Muscle layer of duodenum (tissue), 2 donors: ENCODE results near the gene RELN.

Source experiments
- H3K27ac ChIP-seq: one replicate; pipeline ENCODE4 v1.7.0; 2013; ENCODE audit warnings: mild to moderate bottlenecking, low read length
- H3K27me3 ChIP-seq: one replicate; pipeline ENCODE4 v1.7.0; 2013; ENCODE audit warnings: low read depth, mild to moderate bottlenecking, control low read depth, low read length
- H3K36me3 ChIP-seq, 2 donors: one replicate each; pipeline ENCODE4 v1.7.0; 2013; ENCODE audit warnings: low read length in 2 of 2, control low read depth in 1 of 2, mild to moderate bottlenecking in 1 of 2; ENCODE audit not compliant: insufficient read depth in 2 of 2, control insufficient read depth in 1 of 2
- H3K4me1 ChIP-seq, 2 donors: one replicate each; pipeline ENCODE4 v1.7.0; 2013; ENCODE audit warnings: low read length in 2 of 2, mild to moderate bottlenecking in 2 of 2, control low read depth in 1 of 2, moderate library complexity in 1 of 2; ENCODE audit not compliant: insufficient read depth in 2 of 2, control insufficient read depth in 1 of 2
- H3K4me3 ChIP-seq, 2 donors: one replicate each; pipeline ENCODE4 v1.7.0; 2013; ENCODE audit warnings: low read length in 2 of 2, low read depth in 1 of 2, mild to moderate bottlenecking in 1 of 2
- H3K9me3 ChIP-seq, 2 donors: one replicate each; pipeline ENCODE4 v1.7.0; 2013; ENCODE audit warnings: low read length in 2 of 2, control low read depth in 1 of 2, mild to moderate bottlenecking in 1 of 2; ENCODE audit not compliant: control insufficient read depth in 1 of 2
- donor health status: healthy.

RELN gene

DNA sequence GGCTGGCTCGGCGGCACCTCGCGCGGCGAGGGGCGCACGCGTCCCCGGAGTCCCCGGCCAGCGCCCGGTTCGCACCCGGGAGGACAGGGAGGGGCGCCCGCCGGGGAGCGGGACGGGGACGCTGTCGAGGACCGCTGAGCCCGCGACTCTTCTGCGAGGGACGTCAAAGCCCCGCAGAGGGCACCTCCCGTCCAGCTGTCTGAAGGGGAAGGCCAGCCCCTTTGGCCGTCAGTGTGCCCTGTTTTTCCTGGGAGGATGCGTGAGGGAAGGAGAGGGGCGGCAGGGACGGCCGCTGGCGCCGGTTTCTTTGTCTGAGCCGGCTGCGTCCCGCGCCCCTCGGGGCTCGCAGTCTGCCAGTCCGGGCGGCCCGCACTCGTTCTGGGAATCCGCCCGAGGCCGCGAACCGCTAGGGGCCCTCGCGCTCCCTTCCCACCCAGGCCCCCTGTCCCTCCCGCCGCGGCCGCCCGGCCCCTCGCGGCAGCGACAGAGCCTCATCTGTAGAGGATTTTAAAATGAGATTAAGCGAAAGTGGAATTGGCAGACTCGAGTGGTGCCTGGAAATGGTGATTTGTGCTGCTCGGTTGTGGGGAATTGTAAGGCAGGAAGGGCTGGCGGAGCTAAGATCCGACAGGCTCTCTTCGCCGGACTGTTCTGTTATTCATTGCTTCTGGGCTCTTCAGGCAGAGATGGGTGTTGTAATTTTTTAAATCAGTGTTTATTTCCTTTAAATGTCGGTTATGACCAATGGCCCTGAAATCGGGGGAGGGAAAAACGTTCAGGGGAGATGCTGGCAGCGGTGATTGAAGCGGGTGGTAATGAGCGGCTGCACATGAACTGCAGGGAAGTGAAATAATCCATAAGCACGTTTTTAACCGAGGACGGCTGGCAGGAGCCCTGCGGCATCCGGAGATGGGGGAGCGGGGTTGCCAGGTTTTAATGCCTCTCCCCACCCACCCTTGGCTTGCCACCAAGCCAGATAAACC is 618 bp upstream of the RELN start:
- Histone ChIP-seq H3K9me3 (no peaks in the 10 kb centered on the region), H3K4me3 (peak overlapping the region; percentile 48 to 60), H3K4me1 (peaks cover 0 to 15% of the 10 kb centered on the region in 2 donors), H3K27me3 (peaks cover 8% of the 10 kb centered on the region), H3K27ac (no peak overlapping the region), H3K36me3 (no peaks in the 10 kb centered on the region)

DNA sequence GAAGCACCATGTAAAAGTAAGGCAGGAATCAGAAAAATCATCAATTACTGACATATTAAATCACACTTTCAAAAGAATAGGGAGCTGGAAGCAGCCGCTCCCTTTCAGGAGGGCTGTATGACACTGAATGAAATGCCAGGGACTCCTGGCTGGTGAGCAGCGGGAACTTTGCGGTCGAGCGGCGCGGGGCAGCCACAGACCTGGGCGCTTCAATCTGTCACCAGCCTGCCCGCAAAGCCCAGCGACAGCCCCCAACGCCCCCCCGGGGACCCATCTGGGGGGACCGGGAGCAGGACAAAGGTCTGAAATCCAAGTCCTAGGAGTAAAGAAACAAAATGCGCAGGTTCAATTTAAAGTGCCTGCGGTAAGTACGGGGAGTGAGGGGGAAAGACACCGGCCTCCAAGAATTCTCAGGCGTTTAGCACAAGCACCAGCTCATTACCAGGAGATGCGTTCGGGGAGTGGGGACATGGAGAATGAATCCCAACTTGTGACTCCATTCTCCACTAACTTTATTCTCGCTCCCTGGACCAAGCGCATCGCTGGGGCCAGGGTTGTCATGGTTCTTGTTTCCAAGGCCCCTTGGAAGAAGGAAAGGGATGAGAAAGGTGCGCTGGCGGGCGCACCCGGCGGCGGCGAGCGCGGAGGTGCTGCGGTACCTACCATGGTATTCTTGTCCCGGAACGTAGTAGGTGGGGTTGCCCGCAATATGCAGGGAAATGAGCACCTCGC is 824 bp downstream of the RELN start:
- peak overlapping the region; percentile 7 to 60 for H3K4me3 ChIP-seq
- no peak overlapping the region for H3K27ac ChIP-seq
- peaks cover 0 to 15% of the 10 kb centered on the region in 2 donors for H3K4me1 ChIP-seq
- H3K27me3 ChIP-seq = peaks cover 8% of the 10 kb centered on the region
- H3K36me3 ChIP-seq = no peaks in the 10 kb centered on the region
- no peaks in the 10 kb centered on the region for H3K9me3 ChIP-seq

DNA sequence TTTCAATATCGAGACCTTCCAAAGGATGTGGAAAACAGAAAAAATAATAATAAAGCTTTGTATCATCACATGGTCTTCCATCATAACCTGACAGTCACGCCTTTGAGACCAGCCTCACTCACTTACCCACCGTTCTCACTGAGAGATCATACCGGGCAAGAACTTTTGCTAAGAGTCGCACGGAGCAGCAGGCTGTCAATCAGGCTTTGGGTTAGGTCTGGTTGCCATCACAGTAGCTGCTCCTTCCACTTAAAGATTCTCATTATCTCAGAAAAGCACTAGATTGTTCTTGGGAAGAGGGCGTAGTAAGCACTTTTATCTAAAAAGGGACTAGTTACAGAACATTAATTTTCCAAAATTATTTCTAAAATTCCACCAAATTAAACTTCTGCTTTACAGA is 2.0 kb downstream of the RELN start:
- no peak overlapping the region for H3K4me3 ChIP-seq

DNA sequence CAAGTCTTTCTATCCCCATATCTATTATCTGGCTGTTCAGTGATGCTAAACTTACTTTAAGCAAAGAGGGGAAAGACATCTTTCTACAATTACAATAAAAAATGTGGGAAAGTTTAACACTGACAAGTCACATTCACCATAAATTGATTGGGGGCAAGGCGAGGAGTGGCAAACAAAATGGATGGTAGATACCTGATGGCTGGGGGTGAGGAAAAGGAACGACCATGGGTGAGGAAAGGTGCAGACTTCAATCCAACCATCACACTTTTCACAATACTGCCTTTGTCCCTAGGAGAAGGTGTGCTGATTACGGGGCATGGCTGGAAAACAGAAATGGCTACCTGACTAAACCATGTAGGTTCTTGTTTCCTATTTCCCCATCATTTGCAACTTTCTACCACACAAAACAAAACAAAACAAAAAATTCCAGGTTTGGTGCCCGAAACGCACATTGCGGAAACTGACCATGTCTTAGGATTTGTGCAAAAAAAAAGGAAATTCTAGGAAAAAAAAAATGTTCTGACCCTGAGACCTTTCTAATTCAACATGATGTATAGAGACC is 3.8 kb downstream of the RELN start:
- Histone ChIP-seq H3K9me3 (no peaks in the 10 kb centered on the region), H3K27ac (no peak overlapping the region), H3K4me3 (no peak overlapping the region), H3K27me3 (no peaks in the 10 kb centered on the region), H3K36me3 (no peaks in the 10 kb centered on the region), H3K4me1 (peaks cover 0 to 13% of the 10 kb centered on the region in 2 donors)

More for the DNA sequence above, 2.0 kb downstream of the RELN start:
- Histone ChIP-seq H3K9me3 (no peaks in the 10 kb centered on the region), H3K27ac (no peak overlapping the region), H3K36me3 (no peaks in the 10 kb centered on the region), H3K4me1 (peaks cover 0 to 15% of the 10 kb centered on the region in 2 donors), H3K27me3 (peaks cover 8% of the 10 kb centered on the region)

DNA sequence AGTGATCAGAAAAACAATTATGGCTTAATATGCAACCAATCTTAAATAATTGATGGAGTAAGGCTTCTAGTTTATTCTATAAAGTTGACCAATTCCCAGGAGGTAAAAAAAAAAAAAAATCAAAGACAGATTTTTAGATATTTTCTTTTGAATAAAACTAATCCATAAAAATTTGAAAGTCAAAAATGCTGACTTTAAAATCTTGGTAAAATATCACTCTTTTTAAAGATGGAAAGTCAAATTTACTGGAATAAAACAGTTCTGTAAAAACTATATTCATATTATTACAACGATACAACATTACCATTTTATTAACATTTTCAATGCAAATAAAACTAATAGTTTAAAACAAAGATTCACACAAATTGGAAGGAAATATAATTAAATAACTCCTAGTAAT is 5.4 kb downstream of the RELN start:
- no peaks in the 10 kb centered on the region for H3K36me3 ChIP-seq
- H3K4me3 ChIP-seq = no peak overlapping the region
- no peaks in the 10 kb centered on the region for H3K9me3 ChIP-seq
- peaks cover 0 to 4% of the 10 kb centered on the region in 2 donors for H3K4me1 ChIP-seq
- no peaks in the 10 kb centered on the region for H3K27me3 ChIP-seq
- H3K27ac ChIP-seq = no peak overlapping the region

DNA sequence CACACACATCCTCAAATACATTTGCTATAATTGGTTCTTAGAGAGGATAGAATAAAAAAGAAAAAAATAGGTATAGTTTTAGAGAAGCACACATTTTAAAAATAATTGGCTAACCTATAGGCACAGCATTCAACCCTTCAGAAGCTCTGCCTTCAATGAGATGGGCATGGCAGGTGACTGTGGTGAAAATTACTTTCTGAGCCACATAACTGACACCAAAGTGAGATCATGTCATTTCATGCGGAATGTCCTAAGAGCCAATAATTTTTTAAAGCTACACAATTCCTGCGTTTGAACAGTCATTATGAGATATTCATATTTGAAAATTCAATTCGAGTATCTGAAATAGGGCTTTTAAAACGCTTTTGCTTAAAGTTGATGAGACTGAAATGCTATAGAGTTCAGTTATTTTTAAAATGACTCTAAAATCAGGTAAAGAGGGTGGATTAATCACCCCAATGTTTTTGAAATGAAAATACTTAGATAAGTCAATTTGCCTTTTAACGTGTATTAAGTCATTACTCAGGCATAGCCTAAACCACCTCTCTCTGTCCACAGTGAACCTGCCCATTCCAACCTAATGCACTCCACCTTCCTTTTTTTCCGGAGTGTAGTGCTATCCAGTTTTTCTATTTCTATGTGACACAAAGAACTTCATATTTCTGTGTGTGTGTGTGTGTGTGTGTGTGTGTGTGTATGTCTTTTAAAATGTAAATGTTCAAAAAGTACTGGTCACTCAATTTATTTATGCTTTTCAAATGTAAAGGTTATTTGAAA is 6.1 kb downstream of the RELN start:
- H3K4me1 ChIP-seq = no peaks in the 10 kb centered on the region
- no peaks in the 10 kb centered on the region for H3K36me3 ChIP-seq
- H3K4me3 ChIP-seq = no peak overlapping the region
- no peak overlapping the region for H3K27ac ChIP-seq
- H3K9me3 ChIP-seq = no peaks in the 10 kb centered on the region
- H3K27me3 ChIP-seq = no peaks in the 10 kb centered on the region

DNA sequence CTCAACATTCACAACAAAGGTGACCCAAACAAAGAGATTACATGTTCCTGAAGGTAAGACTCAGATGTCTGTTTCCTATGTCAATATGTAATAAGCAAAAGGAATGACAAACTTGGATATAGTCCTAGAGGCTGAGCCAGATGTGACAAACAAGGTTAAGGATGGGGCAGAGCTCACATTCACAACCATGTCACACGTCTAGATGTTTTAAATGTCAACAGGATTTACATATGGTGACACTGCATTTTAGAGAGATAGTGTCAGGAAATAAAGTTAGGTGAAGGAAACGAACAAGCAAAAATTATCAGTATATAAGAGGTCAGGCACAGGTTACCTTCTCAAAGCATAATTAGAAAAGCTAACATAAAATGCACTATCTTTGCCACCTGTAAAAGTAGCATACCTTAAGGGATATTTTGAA is 8.4 kb downstream of the RELN start:
- Histone ChIP-seq H3K27me3 (no peaks in the 10 kb centered on the region), H3K36me3 (no peaks in the 10 kb centered on the region), H3K4me3 (no peak overlapping the region), H3K27ac (no peak overlapping the region), H3K4me1 (no peaks in the 10 kb centered on the region), H3K9me3 (no peaks in the 10 kb centered on the region)

DNA sequence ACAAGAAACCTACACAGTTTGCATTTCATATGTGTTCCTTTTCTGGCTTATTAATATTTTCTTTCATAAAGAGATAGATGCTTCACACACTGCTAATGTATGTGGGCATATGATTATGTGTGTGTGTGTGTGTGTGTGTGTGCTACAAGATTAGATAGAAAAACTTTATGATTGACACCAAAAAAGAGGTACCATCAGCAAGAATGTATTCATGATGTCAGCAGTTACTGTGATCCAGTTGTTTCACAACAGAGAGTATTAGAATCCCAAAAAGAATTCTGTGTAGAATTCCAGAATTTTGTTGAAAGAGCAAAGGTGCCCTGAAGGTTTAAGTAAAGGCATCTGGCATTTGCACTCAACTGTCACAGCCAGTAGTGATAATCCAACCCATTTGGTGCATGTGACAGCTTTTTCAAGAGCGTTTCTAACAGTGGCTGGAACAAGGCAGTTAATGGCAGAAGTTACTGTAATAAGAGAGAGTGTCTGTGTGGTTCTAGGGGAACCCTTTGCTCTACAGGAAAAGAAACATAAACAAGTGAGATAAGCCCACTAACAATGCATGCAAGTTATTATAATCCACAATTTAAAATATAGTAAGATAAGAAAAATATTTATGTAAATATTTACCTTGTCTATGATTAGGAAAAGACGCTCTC is 16.6 kb downstream of the RELN start:
- Histone ChIP-seq H3K36me3 (no peaks in the 10 kb centered on the region), H3K27me3 (no peaks in the 10 kb centered on the region), H3K4me1 (no peaks in the 10 kb centered on the region), H3K4me3 (no peak overlapping the region), H3K27ac (no peak overlapping the region), H3K9me3 (no peaks in the 10 kb centered on the region)

DNA sequence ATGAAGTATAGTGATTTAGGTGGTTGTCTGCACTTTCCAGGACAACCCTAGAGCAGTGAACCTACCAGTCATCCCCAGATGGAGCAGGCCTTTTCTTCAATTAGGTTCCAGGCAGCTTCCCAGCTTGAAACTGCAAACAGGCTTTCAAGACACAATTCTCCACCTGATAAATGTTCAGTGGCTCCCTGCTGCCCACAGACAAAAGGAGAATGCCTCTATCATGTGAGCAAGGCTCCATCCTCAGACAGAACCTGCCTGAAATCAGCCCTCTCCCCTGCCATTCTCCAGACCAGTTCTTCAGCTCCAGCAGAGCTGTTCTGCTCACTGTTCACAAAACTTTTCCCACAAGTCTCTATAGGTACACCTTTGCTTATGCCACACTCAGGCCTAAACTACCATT is 22.1 kb downstream of the RELN start:
- Histone ChIP-seq H3K27me3 (no peaks in the 10 kb centered on the region), H3K4me3 (no peak overlapping the region), H3K27ac (no peak overlapping the region), H3K36me3 (no peaks in the 10 kb centered on the region), H3K9me3 (no peaks in the 10 kb centered on the region), H3K4me1 (no peaks in the 10 kb centered on the region)

DNA sequence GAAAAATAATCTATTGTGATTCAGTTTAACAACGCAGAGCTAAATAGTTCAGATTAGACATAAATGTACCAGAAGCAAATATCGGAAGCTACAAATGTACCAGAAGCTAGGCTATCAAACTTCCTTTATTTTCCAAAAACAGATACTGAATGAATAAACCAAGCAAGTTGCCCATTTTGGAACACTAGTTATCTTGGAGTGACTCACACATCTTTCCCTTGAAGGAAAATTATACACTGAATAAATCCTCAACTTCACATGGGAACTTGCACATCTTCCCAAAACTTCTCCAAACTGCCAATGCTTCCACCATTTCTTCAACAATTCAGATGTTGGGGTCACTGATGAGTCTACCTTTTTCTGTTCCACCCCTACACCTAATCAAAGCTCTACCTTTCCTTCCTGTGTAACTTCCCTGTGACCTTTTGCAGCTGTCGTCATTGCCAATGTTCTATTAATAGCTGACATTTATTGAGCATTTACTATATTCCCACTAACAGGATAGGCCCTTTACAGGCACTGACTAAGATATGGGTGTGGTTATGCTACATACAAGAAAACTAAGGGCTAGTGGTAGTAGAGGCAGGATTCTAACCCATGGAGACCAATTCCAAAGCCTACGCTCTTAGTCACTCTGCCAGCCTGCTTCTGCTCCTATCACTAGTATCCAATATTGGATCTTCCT is 22.7 kb downstream of the RELN start:
- Histone ChIP-seq H3K27me3 (no peaks in the 10 kb centered on the region), H3K36me3 (no peaks in the 10 kb centered on the region), H3K4me3 (no peak overlapping the region), H3K4me1 (no peaks in the 10 kb centered on the region), H3K9me3 (no peaks in the 10 kb centered on the region), H3K27ac (no peak overlapping the region)
